Stimulated activated CD4-positive, alpha-beta T cell treated with anti-CD3 and anti-CD28 coated beads, TNF-alpha, amount 100 ng/mL, for 4 hours (primary cell): Measurements from ENCODE around the gene PRPF38A.

Experiments used
- DNase-seq, 3 experiments: peaks; one replicate each; pipeline ENCODE4 v3.0.0-alpha.2; 2020; ENCODE audit warnings: low read depth in 3 of 3

PRPF38A gene

GRCh38 chr1:52399629-52400028, 4.8 kb upstream of the PRPF38A start:
- no peak for DNase-seq

- DNase-seq, result no peak
Observed at GRCh38 chr1:52400131-52400530, 4.3 kb upstream of the PRPF38A start.

- DNase-seq, result no peak
Observed at GRCh38 chr1:52402860-52403240, 1.6 kb upstream of the PRPF38A start.

- DNase-seq, result peak in 2 of 3 experiments; percentile 6 to 16
Observed at GRCh38 chr1:52403566-52404115, 761 bp upstream of the PRPF38A start.

GRCh38 chr1:52404975-52405338, 555 bp downstream of the PRPF38A start:
- DNase-seq, result no peak

GRCh38 chr1:52413410-52413989, 9.1 kb downstream of the PRPF38A start:
- no peak for DNase-seq

GRCh38 chr1:52414942-52415341, 10.5 kb downstream of the PRPF38A start:
- DNase-seq, result no peak

- DNase-seq, result no peak
Observed at GRCh38 chr1:52416811-52417210, 12.4 kb downstream of the PRPF38A start.

GRCh38 chr1:52420713-52421112, 16.3 kb downstream of the PRPF38A start:
- DNase-seq, result no peak

GRCh38 chr1:52423055-52423454, 18.7 kb downstream of the PRPF38A start:
- DNase-seq, result no peak

- DNase-seq, result peak; percentile 2 to 44 (median 27)
Observed at GRCh38 chr1:52423771-52424170, 19.4 kb downstream of the PRPF38A start.

GRCh38 chr1:52424231-52424636, 19.8 kb downstream of the PRPF38A start:
- no peak for DNase-seq

- DNase-seq, result no peak
Observed at GRCh38 chr1:52424813-52425212, 20.4 kb downstream of the PRPF38A start.

GRCh38 chr1:52426371-52426770, 22.0 kb downstream of the PRPF38A start:
- no peak for DNase-seq

GRCh38 chr1:52427152-52427551, 22.8 kb downstream of the PRPF38A start:
- no peak for DNase-seq

GRCh38 chr1:52432807-52433206, 28.4 kb downstream of the PRPF38A start:
- DNase-seq, result no peak

GRCh38 chr1:52435211-52435610, 30.8 kb downstream of the PRPF38A start:
- DNase-seq, result no peak

GRCh38 chr1:52435650-52436049, 31.2 kb downstream of the PRPF38A start:
- no peak for DNase-seq

- no peak for DNase-seq
Observed at GRCh38 chr1:52436817-52437216, 32.4 kb downstream of the PRPF38A start.

- DNase-seq, result no peak
Observed at GRCh38 chr1:52439976-52440375, 35.6 kb downstream of the PRPF38A start.

- no peak for DNase-seq
Observed at GRCh38 chr1:52444463-52444862, 40.1 kb downstream of the PRPF38A start.

GRCh38 chr1:52454127-52454526, 49.7 kb downstream of the PRPF38A start:
- DNase-seq, result no peak

- no peak for DNase-seq
Observed at GRCh38 chr1:52454779-52455178, 50.4 kb downstream of the PRPF38A start.

- DNase-seq, result no peak
Observed at GRCh38 chr1:52455686-52456085, 51.3 kb downstream of the PRPF38A start.
